ENCODE measurements around the gene AK2. TPM values are rescaled to one million over a fixed set of nuclear protein-coding genes. Genes with fewer than 3 reads are reported as not detected.
"Not testable (repeated sequence)": the region's sequence is repeated elsewhere in the genome, so short reads cannot be mapped to it uniquely, and the experiment has no call there.

The AK2 gene
- total RNA-seq, 1 experiment from 2014 or later, result 326 TPM

GRCh38 chr1:33057095-33057494 lies 20.4 kb upstream of the AK2 start:
- in situ Hi-C loops (cut with HindIII; ENCODE audit: low pct_unique_long_range_greater_than_20kb, low sequenced_read_pairs), result no loop called here
- no peak for DNase-seq (ENCODE audit: low read depth)

GRCh38 chr1:33056426-33056825 lies 19.7 kb upstream of the AK2 start:
- DNase-seq (ENCODE audit: low read depth), result no peak
- in situ Hi-C loops (cut with HindIII; ENCODE audit: low pct_unique_long_range_greater_than_20kb, low sequenced_read_pairs), result no loop called here

- peak; percentile 71 for DNase-seq (ENCODE audit: low read depth)
- in situ Hi-C loops (cut with HindIII; ENCODE audit: low pct_unique_long_range_greater_than_20kb, low sequenced_read_pairs), result no loop called here
These were observed 18.7 kb upstream of the AK2 start for GRCh38 chr1:33055210-33056008.

- in situ Hi-C loops (cut with HindIII; ENCODE audit: low pct_unique_long_range_greater_than_20kb, low sequenced_read_pairs), result no loop called here
These were observed 13.8 kb upstream of the AK2 start for GRCh38 chr1:33050221-33051076.

GRCh38 chr1:33049371-33049770 lies 12.7 kb upstream of the AK2 start:
- in situ Hi-C loops (cut with HindIII; ENCODE audit: low pct_unique_long_range_greater_than_20kb, low sequenced_read_pairs), result no loop called here
- DNase-seq (ENCODE audit: low read depth), result no peak

More at GRCh38 chr1:33050221-33051076, 13.8 kb upstream of the AK2 start:
- DNase-seq (ENCODE audit: low read depth), result peak; percentile 19

GRCh38 chr1:33048426-33048825 lies 11.7 kb upstream of the AK2 start:
- in situ Hi-C loops (cut with HindIII; ENCODE audit: low pct_unique_long_range_greater_than_20kb, low sequenced_read_pairs), result no loop called here
- DNase-seq (ENCODE audit: low read depth), result no peak

- in situ Hi-C loops (cut with HindIII; ENCODE audit: low pct_unique_long_range_greater_than_20kb, low sequenced_read_pairs), result no loop called here
- no peak for DNase-seq (ENCODE audit: low read depth)
These were observed 11.2 kb upstream of the AK2 start for GRCh38 chr1:33047839-33048305.

GRCh38 chr1:33047290-33047689 lies 10.6 kb upstream of the AK2 start:
- in situ Hi-C loops (cut with HindIII; ENCODE audit: low pct_unique_long_range_greater_than_20kb, low sequenced_read_pairs), result no loop called here

GRCh38 chr1:33046234-33046633 lies 9.6 kb upstream of the AK2 start:
- in situ Hi-C loops (cut with HindIII; ENCODE audit: low pct_unique_long_range_greater_than_20kb, low sequenced_read_pairs); DNase-seq (ENCODE audit: low read depth): not testable (repeated sequence)

More at GRCh38 chr1:33047290-33047689, 10.6 kb upstream of the AK2 start:
- DNase-seq (ENCODE audit: low read depth), result no peak

GRCh38 chr1:33045814-33046213 lies 9.1 kb upstream of the AK2 start:
- no peak for DNase-seq (ENCODE audit: low read depth)
- in situ Hi-C loops (cut with HindIII; ENCODE audit: low pct_unique_long_range_greater_than_20kb, low sequenced_read_pairs), result no loop called here

GRCh38 chr1:33045246-33045645 lies 8.6 kb upstream of the AK2 start:
- DNase-seq (ENCODE audit: low read depth), result no peak
- in situ Hi-C loops (cut with HindIII; ENCODE audit: low pct_unique_long_range_greater_than_20kb, low sequenced_read_pairs), result no loop called here

- in situ Hi-C loops (cut with HindIII; ENCODE audit: low pct_unique_long_range_greater_than_20kb, low sequenced_read_pairs), result no loop called here
- no peak for DNase-seq (ENCODE audit: low read depth)
These were observed 6.8 kb upstream of the AK2 start for GRCh38 chr1:33043267-33044092.

GRCh38 chr1:33042831-33043230 lies 6.1 kb upstream of the AK2 start:
- in situ Hi-C loops (cut with HindIII; ENCODE audit: low pct_unique_long_range_greater_than_20kb, low sequenced_read_pairs), result no loop called here
- no peak for DNase-seq (ENCODE audit: low read depth)

- in situ Hi-C loops (cut with HindIII; ENCODE audit: low pct_unique_long_range_greater_than_20kb, low sequenced_read_pairs), result no loop called here
These were observed 4.3 kb upstream of the AK2 start for GRCh38 chr1:33041026-33041425.

GRCh38 chr1:33039840-33040239 lies 3.2 kb upstream of the AK2 start:
- in situ Hi-C loops (cut with HindIII; ENCODE audit: low pct_unique_long_range_greater_than_20kb, low sequenced_read_pairs), result no loop called here
- DNase-seq (ENCODE audit: low read depth), result no peak

More at GRCh38 chr1:33041026-33041425, 4.3 kb upstream of the AK2 start:
- DNase-seq (ENCODE audit: low read depth), result no peak

GRCh38 chr1:33036051-33036525 lies 595 bp downstream of the AK2 start:
- DNase-seq (ENCODE audit: low read depth), result peak; percentile 45
- in situ Hi-C loops (cut with HindIII; ENCODE audit: low pct_unique_long_range_greater_than_20kb, low sequenced_read_pairs), result no loop called here

- in situ Hi-C loops (cut with HindIII; ENCODE audit: low pct_unique_long_range_greater_than_20kb, low sequenced_read_pairs), result no loop called here
- no peak for DNase-seq (ENCODE audit: low read depth)
These were observed 4.4 kb downstream of the AK2 start for GRCh38 chr1:33032126-33032869.

- no peak for DNase-seq (ENCODE audit: low read depth)
These were observed 5.2 kb downstream of the AK2 start for GRCh38 chr1:33031506-33031905.

More at GRCh38 chr1:33031506-33031905, 5.2 kb downstream of the AK2 start:
- in situ Hi-C loops (cut with HindIII; ENCODE audit: low pct_unique_long_range_greater_than_20kb, low sequenced_read_pairs), result no loop called here
